Articular chondrocyte of knee joint (primary cell): ENCODE measurements around the gene ADGB. TPM values are rescaled to one million over a fixed set of nuclear protein-coding genes. Genes with fewer than 3 reads are reported as not detected.

ENCODE experiments used
- small RNA-seq: library from RNA; depleted of rRNA; stranded (forward); fragments of <200 nt; gene quantifications from one replicate; pipeline ENCODE3, GENCODE V24; 2012
- total RNA-seq: library from RNA; depleted of rRNA; stranded (reverse); fragments of >200 nt; gene quantifications from 2 replicates; pipeline ENCODE4 v1.2.3, GENCODE V29; 2012

Gene ADGB
- total RNA-seq = not detected in 2 replicates

DNA sequence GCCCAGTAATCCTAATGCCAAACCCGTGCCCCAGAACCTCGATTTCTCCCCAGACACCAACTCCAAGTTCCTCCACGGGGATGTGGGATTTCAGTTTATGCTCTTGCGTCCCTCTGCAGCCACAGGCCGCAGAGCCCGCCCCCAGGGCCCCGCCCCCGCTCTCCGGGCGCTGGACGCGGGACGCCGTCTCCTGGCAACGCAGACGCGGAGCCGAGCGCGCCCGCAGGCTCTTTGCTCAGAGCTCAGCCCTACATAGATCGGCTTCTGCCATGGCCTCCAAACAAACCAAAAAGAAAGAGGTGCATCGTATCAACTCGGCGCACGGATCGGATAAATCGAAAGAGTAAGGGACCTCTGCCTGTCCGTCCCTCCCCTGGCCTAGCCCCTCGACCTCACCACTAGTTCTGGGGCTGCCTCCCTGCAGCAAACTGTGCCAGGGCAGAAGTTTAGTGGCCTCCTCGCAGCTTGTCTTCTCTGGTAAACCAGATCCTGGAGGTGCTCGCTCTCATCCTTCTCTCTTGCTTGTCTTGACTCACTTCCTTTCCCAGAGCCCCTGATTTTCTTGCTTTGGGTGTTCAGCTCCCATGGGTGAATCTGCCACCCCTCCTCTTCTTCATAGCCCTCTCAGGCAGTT lies at the start of gene ADGB:
TSS of gene ADGB (plus strand) at position 201 of the 634 bp plus-strand sequence. CDS start at position 270, 69 bp downstream.

Small RNA genes within 50 kb of the gene (small RNA-seq; reads per million reads assigned to genes)
- not detected for gene RNU6-906P

Other genes starting within 250 kb of the ADGB start
- gene RAB32, start 55.1 kb upstream of the ADGB start, total RNA-seq = 123 and 133 TPM in 2 replicates